ENCODE results near the gene NUP133.
"Not testable (repeated sequence)": the region's sequence is repeated elsewhere in the genome, so short reads cannot be mapped to it uniquely, and the experiment has no call there.

NUP133 gene

DNA sequence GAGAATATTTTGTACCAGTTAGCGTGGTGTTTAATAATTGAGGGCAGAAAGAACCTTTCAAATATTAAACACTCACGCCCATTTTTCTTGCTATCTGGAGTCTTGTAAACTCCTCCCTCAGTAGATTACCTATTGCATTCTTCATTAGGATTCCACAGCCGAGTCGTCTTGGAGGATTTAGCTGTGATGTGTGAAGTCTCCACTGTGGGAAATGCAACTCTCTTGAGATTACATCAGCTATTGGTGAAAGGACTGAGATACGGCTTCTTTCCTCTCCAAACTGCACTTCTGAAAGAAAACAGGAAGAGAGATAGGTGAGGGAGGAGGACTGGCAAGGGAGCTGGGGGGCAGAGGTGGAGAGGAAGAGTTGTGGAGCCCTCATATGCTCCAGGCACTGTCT lies 110.4 kb downstream of the NUP133 start:
- Mint-ChIP-seq H3K4me3 (no peak overlapping the region), H3K4me1 (no peaks in the 10 kb centered on the region), H3K36me3 (ENCODE audit: low read depth) (no peaks in the 10 kb centered on the region)

DNA sequence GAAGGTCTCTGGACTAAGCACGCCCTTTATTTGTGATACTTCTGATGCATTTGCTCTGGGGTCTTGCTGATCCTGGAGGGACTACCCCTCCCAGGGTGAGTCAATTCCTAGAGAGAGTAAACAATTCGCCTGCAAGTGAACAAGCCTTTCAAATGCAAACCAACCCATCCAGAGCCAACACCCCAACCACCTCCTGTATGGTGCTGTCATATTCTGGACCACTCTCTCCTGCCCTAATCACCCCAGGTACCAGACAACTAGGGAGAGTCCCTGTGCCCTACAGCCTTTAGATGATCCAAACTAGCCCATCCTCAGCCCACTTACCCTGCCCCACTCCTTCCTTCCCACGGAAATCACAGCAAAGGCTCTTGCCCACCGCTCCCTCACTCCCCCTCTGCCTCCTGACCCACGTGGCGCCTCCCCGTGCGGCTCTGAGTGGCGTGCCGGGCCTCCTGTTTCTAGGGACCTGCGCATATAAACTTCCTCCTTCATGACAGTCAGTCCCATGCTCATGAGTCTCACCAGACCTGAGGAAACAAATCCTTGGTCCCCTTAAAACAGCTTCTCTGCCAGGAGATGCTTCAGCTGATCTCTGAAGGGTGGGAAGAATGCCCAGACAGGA lies 111.4 kb downstream of the NUP133 start:
- TF ChIP-seq, protein P1, sequence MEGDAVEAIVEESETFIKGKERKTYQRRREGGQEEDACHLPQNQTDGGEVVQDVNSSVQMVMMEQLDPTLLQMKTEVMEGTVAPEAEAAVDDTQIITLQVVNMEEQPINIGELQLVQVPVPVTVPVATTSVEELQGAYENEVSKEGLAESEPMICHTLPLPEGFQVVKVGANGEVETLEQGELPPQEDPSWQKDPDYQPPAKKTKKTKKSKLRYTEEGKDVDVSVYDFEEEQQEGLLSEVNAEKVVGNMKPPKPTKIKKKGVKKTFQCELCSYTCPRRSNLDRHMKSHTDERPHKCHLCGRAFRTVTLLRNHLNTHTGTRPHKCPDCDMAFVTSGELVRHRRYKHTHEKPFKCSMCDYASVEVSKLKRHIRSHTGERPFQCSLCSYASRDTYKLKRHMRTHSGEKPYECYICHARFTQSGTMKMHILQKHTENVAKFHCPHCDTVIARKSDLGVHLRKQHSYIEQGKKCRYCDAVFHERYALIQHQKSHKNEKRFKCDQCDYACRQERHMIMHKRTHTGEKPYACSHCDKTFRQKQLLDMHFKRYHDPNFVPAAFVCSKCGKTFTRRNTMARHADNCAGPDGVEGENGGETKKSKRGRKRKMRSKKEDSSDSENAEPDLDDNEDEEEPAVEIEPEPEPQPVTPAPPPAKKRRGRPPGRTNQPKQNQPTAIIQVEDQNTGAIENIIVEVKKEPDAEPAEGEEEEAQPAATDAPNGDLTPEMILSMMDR (IDR thresholded peaks at IDR 0.05; ENCODE audit: unreplicated experiment in 3 of 3) = no peak
- Mint-ChIP-seq H3K27ac (no peak overlapping the region), H3K4me3 (no peak overlapping the region), H3K27me3 (ENCODE audit: low read depth) (peaks cover 35% of the 10 kb centered on the region), H3K36me3 (ENCODE audit: low read depth) (no peaks in the 10 kb centered on the region), H3K9me3 (no peaks in the 10 kb centered on the region), H3K4me1 (no peaks in the 10 kb centered on the region)

More for the DNA sequence above, 110.4 kb downstream of the NUP133 start:
- no peaks in the 10 kb centered on the region for H3K9me3 Mint-ChIP-seq
- peaks cover 43% of the 10 kb centered on the region for H3K27me3 Mint-ChIP-seq (ENCODE audit: low read depth)
- no peak overlapping the region for H3K27ac Mint-ChIP-seq
- TF ChIP-seq, protein P1 (IDR thresholded peaks at IDR 0.05; ENCODE audit: unreplicated experiment in 3 of 3) = no peak

DNA sequence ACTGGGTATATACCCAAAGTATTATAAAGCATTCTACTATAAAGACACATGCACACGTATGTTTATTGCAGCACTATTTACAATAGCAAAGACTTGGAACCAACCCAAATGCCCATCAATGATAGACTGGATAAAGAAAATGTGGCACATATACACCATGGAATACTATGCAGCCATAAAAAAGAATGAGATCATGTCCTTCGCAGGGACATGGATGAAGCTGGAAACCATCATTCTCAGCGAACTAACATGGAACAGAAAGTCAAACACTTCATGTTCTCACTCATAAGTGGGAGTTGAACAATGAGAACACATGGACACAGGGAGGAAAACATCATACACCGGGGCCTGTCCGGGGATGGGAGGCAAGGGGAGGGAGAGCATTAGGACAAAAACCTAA lies 113.6 kb downstream of the NUP133 start:
- H3K27ac Mint-ChIP-seq; H3K4me1 Mint-ChIP-seq; H3K4me3 Mint-ChIP-seq; H3K9me3 Mint-ChIP-seq; H3K36me3 Mint-ChIP-seq (ENCODE audit: low read depth): not testable (repeated sequence)
- peaks cover 32% of the 10 kb centered on the region for H3K27me3 Mint-ChIP-seq (ENCODE audit: low read depth)

DNA sequence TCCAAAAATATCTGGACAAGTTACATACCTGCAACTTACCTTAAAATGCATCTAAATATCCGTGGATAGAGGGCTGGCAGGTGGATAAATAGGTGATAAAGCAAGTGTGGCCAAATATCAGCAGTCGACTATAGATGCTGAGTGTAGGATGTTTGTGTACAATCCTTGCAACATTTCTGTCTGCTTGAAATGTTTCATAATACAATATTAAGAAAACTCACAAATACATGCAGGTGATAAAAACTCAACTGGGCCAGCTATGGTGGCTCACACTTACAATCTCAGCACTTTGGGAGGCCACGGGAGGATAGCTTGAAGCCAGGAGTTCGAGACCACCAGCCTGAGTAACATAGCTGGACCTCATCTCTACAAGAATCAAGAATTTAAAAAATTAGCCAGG lies 115.2 kb downstream of the NUP133 start:
- Mint-ChIP-seq H3K9me3 (no peaks in the 10 kb centered on the region), H3K4me1 (no peaks in the 10 kb centered on the region), H3K27ac (no peak overlapping the region), H3K36me3 (ENCODE audit: low read depth) (no peaks in the 10 kb centered on the region), H3K4me3 (no peak overlapping the region), H3K27me3 (ENCODE audit: low read depth) (peaks cover 30% of the 10 kb centered on the region)
- TF ChIP-seq, protein P1 (IDR thresholded peaks at IDR 0.05; ENCODE audit: unreplicated experiment in 3 of 3) = no peak
